Measurements from ENCODE around the gene ZFR2.

The ZFR2 gene

DNA sequence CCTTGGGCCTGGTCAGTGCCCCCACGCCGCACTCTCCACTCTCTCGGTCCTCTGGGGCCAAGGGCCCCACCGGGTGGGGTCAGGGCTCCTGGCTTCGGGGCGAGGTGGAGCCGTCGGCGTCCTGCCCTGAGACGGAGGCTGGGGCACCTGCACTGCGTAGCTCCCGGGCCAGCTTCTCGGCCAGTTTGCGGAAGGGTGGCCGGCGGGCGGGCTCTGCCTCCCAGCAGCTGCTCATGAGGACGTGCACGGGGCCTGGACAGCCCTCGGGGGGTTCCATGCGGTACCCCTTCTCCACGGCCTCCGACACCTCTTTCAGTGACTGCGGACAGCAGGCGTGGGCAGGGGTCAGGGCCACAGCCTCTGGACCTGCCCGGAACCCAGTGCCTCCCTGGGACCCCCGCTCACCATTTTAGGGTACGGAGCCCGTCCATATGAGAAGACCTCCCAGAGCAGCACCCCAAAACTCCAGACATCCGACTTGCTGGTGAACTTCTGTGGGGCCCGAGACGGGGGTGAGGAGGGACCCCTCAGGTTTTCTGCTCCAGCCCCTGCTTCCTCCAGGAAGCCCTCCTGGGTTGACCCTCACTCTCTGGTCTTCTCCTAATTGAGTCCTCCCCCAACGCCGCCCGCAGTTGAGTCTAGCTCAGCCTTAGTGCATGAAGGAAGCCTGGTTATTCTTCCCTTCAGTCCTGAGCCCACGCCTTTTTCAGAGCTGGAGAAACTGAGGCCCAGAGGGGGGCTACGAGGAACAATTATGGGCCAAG, 90.6 kb downstream of the ZFR2 start:
- no peaks in the 10 kb centered on the region for H3K36me3 ChIP-seq (ENCODE audit: control insufficient read depth, low read length)
- no peak overlapping the region for H3K27ac ChIP-seq (ENCODE audit: low read depth, low read length)
- no peaks in the 10 kb centered on the region for H3K79me2 ChIP-seq (ENCODE audit: control insufficient read depth, low read length)
- H4K20me1 ChIP-seq (ENCODE audit: control insufficient read depth, insufficient read depth, low read depth, low read length), result no peaks in the 10 kb centered on the region; the same call in 1 of the 2 replicates
- H3K9me2 ChIP-seq (replicated peaks; ENCODE audit: control insufficient read depth, low read length), result no peaks in the 10 kb centered on the region
- no peaks in the 10 kb centered on the region for H3K4me1 ChIP-seq (ENCODE audit: control insufficient read depth, low read length)
- H3K27me3 ChIP-seq (ENCODE audit: control insufficient read depth, low read length), result no peaks in the 10 kb centered on the region
- no peaks in the 10 kb centered on the region for H3F3A ChIP-seq (ENCODE audit: control insufficient read depth, insufficient read depth)
- TF ChIP-seq CTCF (IDR thresholded peaks at IDR 0.05; ENCODE audit: low read depth, low read length, poor library complexity, severe bottlenecking), result no peak
- TF ChIP-seq EZH2phosphoT487 (IDR thresholded peaks at IDR 0.05; ENCODE audit: borderline replicate concordance, low read length), result no peak
- H3K4me3 ChIP-seq (ENCODE audit: low read length), result no peak overlapping the region
- no peak overlapping the region for H3K4me2 ChIP-seq (ENCODE audit: low read length)
- peaks cover 18% of the 10 kb centered on the region; the same call in 1 of the 2 replicates for H3K9me3 ChIP-seq (ENCODE audit: control insufficient read depth, insufficient read depth, low read length)

GRCh38 chr19:3776479-3777040, 92.3 kb downstream of the ZFR2 start:
- no peaks in the 10 kb centered on the region for H3K9me2 ChIP-seq (replicated peaks; ENCODE audit: control insufficient read depth, low read length)
- no peaks in the 10 kb centered on the region for H3F3A ChIP-seq (ENCODE audit: control insufficient read depth, insufficient read depth)
- H3K4me3 ChIP-seq (ENCODE audit: low read length), result no peak overlapping the region
- H3K27ac ChIP-seq (ENCODE audit: low read depth, low read length), result no peak overlapping the region
- no peaks in the 10 kb centered on the region for H3K4me1 ChIP-seq (ENCODE audit: control insufficient read depth, low read length)
- TF ChIP-seq CTCF (IDR thresholded peaks at IDR 0.05; ENCODE audit: low read depth, low read length, poor library complexity, severe bottlenecking) (no peak), EZH2phosphoT487 (IDR thresholded peaks at IDR 0.05; ENCODE audit: borderline replicate concordance, low read length) (no peak)
- no peaks in the 10 kb centered on the region for H3K36me3 ChIP-seq (ENCODE audit: control insufficient read depth, low read length)
- H3K79me2 ChIP-seq (ENCODE audit: control insufficient read depth, low read length), result no peaks in the 10 kb centered on the region
- peaks cover 7% of the 10 kb centered on the region; the same call in 1 of the 2 replicates for H3K9me3 ChIP-seq (ENCODE audit: control insufficient read depth, insufficient read depth, low read length)
- no peaks in the 10 kb centered on the region for H3K27me3 ChIP-seq (ENCODE audit: control insufficient read depth, low read length)
- H3K4me2 ChIP-seq (ENCODE audit: low read length), result no peak overlapping the region
- no peaks in the 10 kb centered on the region; the same call in 1 of the 2 replicates for H4K20me1 ChIP-seq (ENCODE audit: control insufficient read depth, insufficient read depth, low read depth, low read length)

- no peaks in the 10 kb centered on the region for H3K9me3 ChIP-seq (ENCODE audit: control insufficient read depth, insufficient read depth, low read length)
- no peak for TF ChIP-seq CTCF (IDR thresholded peaks at IDR 0.05; ENCODE audit: low read depth, low read length, poor library complexity, severe bottlenecking)
- no peaks in the 10 kb centered on the region for H3K4me1 ChIP-seq (ENCODE audit: control insufficient read depth, low read length)
- H3K27me3 ChIP-seq (ENCODE audit: control insufficient read depth, low read length), result no peaks in the 10 kb centered on the region
- no peak overlapping the region for H3K27ac ChIP-seq (ENCODE audit: low read depth, low read length)
- no peak overlapping the region for H3K4me2 ChIP-seq (ENCODE audit: low read length)
- H3K4me3 ChIP-seq (ENCODE audit: low read length), result no peak overlapping the region
- no peaks in the 10 kb centered on the region for H3K36me3 ChIP-seq (ENCODE audit: control insufficient read depth, low read length)
- no peaks in the 10 kb centered on the region for H3K9me2 ChIP-seq (replicated peaks; ENCODE audit: control insufficient read depth, low read length)
- H4K20me1 ChIP-seq (ENCODE audit: control insufficient read depth, insufficient read depth, low read depth, low read length), result no peaks in the 10 kb centered on the region; the same call in 1 of the 2 replicates
- no peaks in the 10 kb centered on the region for H3K79me2 ChIP-seq (ENCODE audit: control insufficient read depth, low read length)
- H3F3A ChIP-seq (ENCODE audit: control insufficient read depth, insufficient read depth), result no peaks in the 10 kb centered on the region
Measured at GRCh38 chr19:3775831-3776230, 93.0 kb downstream of the ZFR2 start.
